ENCODE results near the gene CIITA. TPM values are rescaled to one million over a fixed set of nuclear protein-coding genes. Genes with fewer than 3 reads are reported as not detected.
"Not testable (repeated sequence)": the region's sequence is repeated elsewhere in the genome, so short reads cannot be mapped to it uniquely, and the experiment has no call there.

CIITA gene
- polyA plus RNA-seq, 1 donor (not counting 4 experiments of a cell fraction or from before 2014, with no cell fraction given), result 0.05 TPM

GRCh38 chr16:10923650-10924214 lies 46.7 kb downstream of the CIITA start:
- Histone ChIP-seq H2AFZ (ENCODE audit: control insufficient read depth, low read length) (no peak overlapping the region), H3K9ac (ENCODE audit: control insufficient read depth, extremely low read depth, insufficient read depth, low read length) (no peak overlapping the region), H3K4me1 (ENCODE audit: control insufficient read depth, extremely low read depth, insufficient read depth, low read length) (peaks cover under 1% of the 10 kb centered on the region), H3K27ac (ENCODE audit: control insufficient read depth, insufficient read depth, low read length) (no peak overlapping the region), H3K79me2 (ENCODE audit: control insufficient read depth, insufficient read depth, low read length) (no peaks in the 10 kb centered on the region), H4K20me1 (ENCODE audit: control insufficient read depth, extremely low read depth, insufficient read depth, low read length) (no peaks in the 10 kb centered on the region), H3K4me2 (ENCODE audit: control insufficient read depth, extremely low read depth, insufficient read depth, low read depth, low read length) (no peak overlapping the region), H3K27me3 (ENCODE audit: control insufficient read depth, extremely low read depth, insufficient read depth, low read length) (no peaks in the 10 kb centered on the region), H3K9me3 (ENCODE audit: control insufficient read depth, low read depth, low read length) (no peaks in the 10 kb centered on the region), H3K9me1 (ENCODE audit: control insufficient read depth, extremely low read depth, insufficient read depth, low read length) (no peaks in the 10 kb centered on the region), H3K36me3 (ENCODE audit: control insufficient read depth in 2 of 2, extremely low read depth in 1 of 2, insufficient read depth in 2 of 2, low read length in 2 of 2) (peaks cover 0 to 5% of the 10 kb centered on the region in 2 experiments), H3K4me3 (ENCODE audit: control insufficient read depth in 2 of 3, extremely low read depth in 1 of 3, insufficient read depth in 2 of 3, low read depth in 1 of 3, low read length in 3 of 3) (no peak overlapping the region)
- no peak for FAIRE-seq
- dilution Hi-C loops (cut with MboI; ENCODE audit: extremely low pct_ligation_motif_present, low sequenced_read_pairs), result loop anchor here (25.0 kb wide), 1 partner anchor 186 kb away; the partner anchor contains the start of gene NUBP1
- no peak for DNase-seq (ENCODE audit: low read depth, low spot score)
- TF ChIP-seq EZH2 (IDR thresholded peaks at IDR 0.05; ENCODE audit: low read length) (no peak), CTCF (optimal IDR thresholded peaks at IDR 0.05 in 1 of 3, IDR thresholded peaks at IDR 0.05 in 1 of 3, conservative IDR thresholded peaks at IDR 0.05 in 1 of 3; ENCODE audit: extremely low read depth in 1 of 3, insufficient read depth in 2 of 3, low read length in 3 of 3) (no peak)

GRCh38 chr16:10925285-10925684 lies 48.3 kb downstream of the CIITA start:
- H3K9me3 ChIP-seq (ENCODE audit: control insufficient read depth, low read depth, low read length); H3K4me3 ChIP-seq (ENCODE audit: control insufficient read depth in 2 of 3, extremely low read depth in 1 of 3, insufficient read depth in 2 of 3, low read depth in 1 of 3, low read length in 3 of 3); H3K9me1 ChIP-seq (ENCODE audit: control insufficient read depth, extremely low read depth, insufficient read depth, low read length); H3K4me1 ChIP-seq (ENCODE audit: control insufficient read depth, extremely low read depth, insufficient read depth, low read length); H3K4me2 ChIP-seq (ENCODE audit: control insufficient read depth, extremely low read depth, insufficient read depth, low read depth, low read length); H2AFZ ChIP-seq (ENCODE audit: control insufficient read depth, low read length); H4K20me1 ChIP-seq (ENCODE audit: control insufficient read depth, extremely low read depth, insufficient read depth, low read length); dilution Hi-C loops (cut with MboI; ENCODE audit: extremely low pct_ligation_motif_present, low sequenced_read_pairs); H3K27ac ChIP-seq (ENCODE audit: control insufficient read depth, insufficient read depth, low read length); DNase-seq (ENCODE audit: low read depth, low spot score); H3K9ac ChIP-seq (ENCODE audit: control insufficient read depth, extremely low read depth, insufficient read depth, low read length); H3K36me3 ChIP-seq (ENCODE audit: control insufficient read depth in 2 of 2, extremely low read depth in 1 of 2, insufficient read depth in 2 of 2, low read length in 2 of 2); FAIRE-seq; H3K79me2 ChIP-seq (ENCODE audit: control insufficient read depth, insufficient read depth, low read length); H3K27me3 ChIP-seq (ENCODE audit: control insufficient read depth, extremely low read depth, insufficient read depth, low read length): not testable (repeated sequence)

- H4K20me1 ChIP-seq (ENCODE audit: control insufficient read depth, extremely low read depth, insufficient read depth, low read length), result no peaks in the 10 kb centered on the region
- H3K9me1 ChIP-seq (ENCODE audit: control insufficient read depth, extremely low read depth, insufficient read depth, low read length), result no peaks in the 10 kb centered on the region
- H3K4me3 ChIP-seq (ENCODE audit: control insufficient read depth in 2 of 3, extremely low read depth in 1 of 3, insufficient read depth in 2 of 3, low read depth in 1 of 3, low read length in 3 of 3), result no peak overlapping the region
- dilution Hi-C loops (cut with MboI; ENCODE audit: extremely low pct_ligation_motif_present, low sequenced_read_pairs), result no loop called here
- H3K4me2 ChIP-seq (ENCODE audit: control insufficient read depth, extremely low read depth, insufficient read depth, low read depth, low read length), result no peak overlapping the region
- H3K4me1 ChIP-seq (ENCODE audit: control insufficient read depth, extremely low read depth, insufficient read depth, low read length), result no peaks in the 10 kb centered on the region
- peaks cover 0 to 8% of the 10 kb centered on the region in 2 experiments for H3K36me3 ChIP-seq (ENCODE audit: control insufficient read depth in 2 of 2, extremely low read depth in 1 of 2, insufficient read depth in 2 of 2, low read length in 2 of 2)
- H3K27ac ChIP-seq (ENCODE audit: control insufficient read depth, insufficient read depth, low read length), result no peak overlapping the region
- DNase-seq (ENCODE audit: low read depth, low spot score) (no peak), FAIRE-seq (no peak)
- no peaks in the 10 kb centered on the region for H3K27me3 ChIP-seq (ENCODE audit: control insufficient read depth, extremely low read depth, insufficient read depth, low read length)
- no peak overlapping the region for H2AFZ ChIP-seq (ENCODE audit: control insufficient read depth, low read length)
- no peak for TF ChIP-seq EZH2 (IDR thresholded peaks at IDR 0.05; ENCODE audit: low read length)
- no peak for TF ChIP-seq CTCF (optimal IDR thresholded peaks at IDR 0.05 in 1 of 3, IDR thresholded peaks at IDR 0.05 in 1 of 3, conservative IDR thresholded peaks at IDR 0.05 in 1 of 3; ENCODE audit: extremely low read depth in 1 of 3, insufficient read depth in 2 of 3, low read length in 3 of 3)
- no peaks in the 10 kb centered on the region for H3K9me3 ChIP-seq (ENCODE audit: control insufficient read depth, low read depth, low read length)
- H3K9ac ChIP-seq (ENCODE audit: control insufficient read depth, extremely low read depth, insufficient read depth, low read length), result no peak overlapping the region
- no peaks in the 10 kb centered on the region for H3K79me2 ChIP-seq (ENCODE audit: control insufficient read depth, insufficient read depth, low read length)
Observed at GRCh38 chr16:10926094-10926493, 49.1 kb downstream of the CIITA start.

Data from keratinocyte (primary cell).